GM19035 (cell line): Measurements from ENCODE around the gene MUC4.
"Not testable (repeated sequence)": the region's sequence is repeated elsewhere in the genome, so short reads cannot be mapped to it uniquely, and the experiment has no call there.

ENCODE experiments used
- ATAC-seq: cut with Tn5 transposase; IDR thresholded peaks from one replicate; pipeline ENCODE4 v1.9.1; 2021; ENCODE audit not compliant: unreplicated experiment

Gene MUC4

GRCh38 chr3:195812366-195812765 is 637 bp upstream of the MUC4 start:
- no peak for ATAC-seq

- no peak for ATAC-seq
Measured at GRCh38 chr3:195810455-195810845, 1.3 kb downstream of the MUC4 start.

GRCh38 chr3:195809796-195810454 is 1.8 kb downstream of the MUC4 start:
- ATAC-seq, result no peak

GRCh38 chr3:195809291-195809785 is 2.4 kb downstream of the MUC4 start:
- ATAC-seq, result no peak

- no peak for ATAC-seq
Measured at GRCh38 chr3:195808741-195809290, 2.9 kb downstream of the MUC4 start.

GRCh38 chr3:195807681-195808121 is 4.0 kb downstream of the MUC4 start:
- ATAC-seq, result no peak

GRCh38 chr3:195806916-195807231 is 4.9 kb downstream of the MUC4 start:
- ATAC-seq, result no peak

- no peak for ATAC-seq
Measured at GRCh38 chr3:195806211-195806915, 5.4 kb downstream of the MUC4 start.

GRCh38 chr3:195805588-195805987 is 6.1 kb downstream of the MUC4 start:
- ATAC-seq, result not testable (repeated sequence)

GRCh38 chr3:195805181-195805580 is 6.5 kb downstream of the MUC4 start:
- ATAC-seq, result no peak

GRCh38 chr3:195803289-195803908 is 8.3 kb downstream of the MUC4 start:
- no peak for ATAC-seq

- ATAC-seq, result no peak
Measured at GRCh38 chr3:195802795-195803194, 8.9 kb downstream of the MUC4 start.

GRCh38 chr3:195802261-195802701 is 9.4 kb downstream of the MUC4 start:
- no peak for ATAC-seq

GRCh38 chr3:195801251-195802183 is 10.2 kb downstream of the MUC4 start:
- no peak for ATAC-seq

- ATAC-seq, result no peak
Measured at GRCh38 chr3:195800240-195800639, 11.5 kb downstream of the MUC4 start.

GRCh38 chr3:195796795-195797194 is 14.9 kb downstream of the MUC4 start:
- ATAC-seq, result no peak

GRCh38 chr3:195794708-195795107 is 17.0 kb downstream of the MUC4 start:
- ATAC-seq, result no peak

- not testable (repeated sequence) for ATAC-seq
Measured at GRCh38 chr3:195792621-195793020, 19.1 kb downstream of the MUC4 start.

- no peak for ATAC-seq
Measured at GRCh38 chr3:195790901-195791300, 20.8 kb downstream of the MUC4 start.

- no peak for ATAC-seq
Measured at GRCh38 chr3:195788711-195789581, 22.8 kb downstream of the MUC4 start.
